ENCODE data around the gene PTCD2. TPM values are rescaled to one million over a fixed set of nuclear protein-coding genes. Genes with fewer than 3 reads are reported as not detected.

PTCD2 gene
- total and polyA plus RNA-seq, 2 of the 8 experiments (the other 6 are each of a cell fraction or from before 2014, with no cell fraction given), result 7.3 to 15.4 TPM

DNA sequence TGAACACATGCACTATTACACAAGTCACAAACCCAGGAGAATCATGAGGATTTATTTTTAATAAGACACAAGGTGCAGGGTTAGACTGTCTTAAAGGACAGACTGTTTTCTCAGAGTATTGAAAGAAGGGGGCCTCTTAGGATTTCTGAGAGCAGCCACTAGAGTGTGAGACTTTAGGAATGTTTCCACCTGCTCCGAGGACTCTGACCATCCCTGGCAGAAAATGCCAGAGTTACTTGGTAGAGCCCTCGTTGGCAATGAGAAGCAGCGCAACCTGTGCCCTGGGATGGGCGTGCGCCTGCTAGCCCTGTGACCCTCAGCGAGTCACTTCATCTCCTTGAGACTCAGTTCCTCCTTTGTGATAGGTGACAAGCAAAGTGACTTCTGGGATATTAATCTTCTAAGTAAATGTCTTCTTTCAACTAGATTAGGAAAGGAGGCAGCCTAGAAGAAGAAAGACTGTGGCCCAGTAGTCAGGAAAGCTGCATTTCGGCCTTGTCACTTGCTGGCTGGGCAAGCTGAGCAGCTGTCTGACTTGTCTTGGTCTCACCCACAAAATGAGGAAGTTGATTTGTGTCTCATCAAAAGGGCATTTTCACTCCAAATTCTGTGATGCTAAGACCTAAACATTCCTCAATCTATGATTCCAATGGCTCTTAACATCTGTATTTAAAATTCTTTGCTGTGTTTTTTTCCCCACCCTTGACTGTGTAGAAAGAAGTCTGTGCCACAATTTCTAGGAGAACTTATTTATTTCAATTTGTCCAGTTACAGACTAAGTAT lies 60.5 kb downstream of the PTCD2 start:
- H2AK5ac ChIP-seq (ENCODE audit: low read depth, low read length), result no peak overlapping the region
- H3K4me1 ChIP-seq (replicated peaks in 1 of 4; ENCODE audit: control insufficient read depth in 3 of 4, insufficient read depth in 4 of 4, low read length in 3 of 4), result no peaks in the 10 kb centered on the region
- no peak overlapping the region for H4K8ac ChIP-seq (ENCODE audit: extremely low read depth, insufficient read depth, low read length)
- H3K4me2 ChIP-seq (ENCODE audit: insufficient read depth in 1 of 2, low read depth in 2 of 2, low read length in 2 of 2), result no peak overlapping the region
- H3K9ac ChIP-seq (replicated peaks in 1 of 4; ENCODE audit: extremely low read depth in 1 of 4, low read depth in 3 of 4, low read length in 3 of 4), result no peak overlapping the region
- no peak overlapping the region for H3K18ac ChIP-seq (ENCODE audit: extremely low read depth, low read length)
- no peak overlapping the region for H2AFZ ChIP-seq (ENCODE audit: low read length)
- no peak overlapping the region for H3K4me3 ChIP-seq (ENCODE audit: extremely low read depth in 1 of 4, insufficient read depth in 2 of 4, low read depth in 3 of 4, low read length in 4 of 4)
- no peak overlapping the region for H4K5ac ChIP-seq (ENCODE audit: insufficient read length, low read depth, low read length)
- H3K23me2 ChIP-seq (ENCODE audit: low read depth, low read length), result no peaks in the 10 kb centered on the region
- H3K4ac ChIP-seq (replicated peaks; ENCODE audit: insufficient read length, low read depth, low read length), result no peak overlapping the region
- H2BK20ac ChIP-seq (ENCODE audit: low read length), result no peak overlapping the region
- H3K27ac ChIP-seq (ENCODE audit: low read depth, low read length), result no peak overlapping the region
- H3K36me3 ChIP-seq (ENCODE audit: control insufficient read depth in 2 of 4, insufficient read depth in 4 of 4, low read length in 3 of 4), result no peaks in the 10 kb centered on the region
- H3K9me3 ChIP-seq (ENCODE audit: insufficient read depth in 2 of 2, low read depth in 1 of 2, low read length in 1 of 2), result no peaks in the 10 kb centered on the region
- H2BK120ac ChIP-seq (replicated peaks; ENCODE audit: low read depth, low read length), result no peak overlapping the region
- CTCF ChIA-PET (ENCODE audit: partially characterized antibody), result interaction anchor here (1.0 to 1.3 kb wide), 3 partner anchors 12 to 24 kb away, joined by 3 to 5 read pairs (median 5); no protein-coding TSS in a partner anchor
- DNase-seq (ENCODE audit: low read depth in 1 of 2, low spot score in 2 of 2) (no peak), FAIRE-seq (no peak)
- H3K56ac ChIP-seq (replicated peaks; ENCODE audit: insufficient read length, low read depth, low read length), result no peak overlapping the region
- no peak overlapping the region for H2BK15ac ChIP-seq (ENCODE audit: low read length)
- POLR2A ChIA-PET (ENCODE audit: partially characterized antibody), result no interaction called here
- H3K79me1 ChIP-seq (ENCODE audit: low read depth, low read length), result no peaks in the 10 kb centered on the region
- H3K14ac ChIP-seq (ENCODE audit: insufficient read length), result no peak overlapping the region
- TF ChIP-seq, protein P1, sequence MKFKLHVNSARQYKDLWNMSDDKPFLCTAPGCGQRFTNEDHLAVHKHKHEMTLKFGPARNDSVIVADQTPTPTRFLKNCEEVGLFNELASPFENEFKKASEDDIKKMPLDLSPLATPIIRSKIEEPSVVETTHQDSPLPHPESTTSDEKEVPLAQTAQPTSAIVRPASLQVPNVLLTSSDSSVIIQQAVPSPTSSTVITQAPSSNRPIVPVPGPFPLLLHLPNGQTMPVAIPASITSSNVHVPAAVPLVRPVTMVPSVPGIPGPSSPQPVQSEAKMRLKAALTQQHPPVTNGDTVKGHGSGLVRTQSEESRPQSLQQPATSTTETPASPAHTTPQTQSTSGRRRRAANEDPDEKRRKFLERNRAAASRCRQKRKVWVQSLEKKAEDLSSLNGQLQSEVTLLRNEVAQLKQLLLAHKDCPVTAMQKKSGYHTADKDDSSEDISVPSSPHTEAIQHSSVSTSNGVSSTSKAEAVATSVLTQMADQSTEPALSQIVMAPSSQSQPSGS (IDR thresholded peaks at IDR 0.05; ENCODE audit: low read length), result no peak
- TF ChIP-seq SIN3A (conservative IDR thresholded peaks at IDR 0.05 in 1 of 2, IDR thresholded peaks at IDR 0.05 in 1 of 2; ENCODE audit: low read depth in 1 of 2, low read length in 2 of 2), result no peak
- no peak for TF ChIP-seq CTBP2 (IDR thresholded peaks at IDR 0.05; ENCODE audit: borderline replicate concordance, insufficient read depth, insufficient read length, low read length)
- TF ChIP-seq CHD2 (IDR thresholded peaks at IDR 0.05; ENCODE audit: low read length), result no peak
- TF ChIP-seq TAF1 (IDR thresholded peaks at IDR 0.05; ENCODE audit: low read depth, low read length), result no peak
- TF ChIP-seq CBX8 (IDR thresholded peaks at IDR 0.05; ENCODE audit: borderline replicate concordance, low read depth, low read length), result no peak
- TF ChIP-seq CHD1 (IDR thresholded peaks at IDR 0.05; ENCODE audit: low read depth, low read length), result no peak
- no peak for TF ChIP-seq SP1 (IDR thresholded peaks at IDR 0.05; ENCODE audit: low read depth, low read length)
- no peak for TF ChIP-seq SRF (IDR thresholded peaks at IDR 0.05; ENCODE audit: low read depth, low read length)
- no peak for TF ChIP-seq EZH2 (IDR thresholded peaks at IDR 0.05; ENCODE audit: low read depth, low read length, severe bottlenecking)
- TF ChIP-seq BRCA1 (IDR thresholded peaks at IDR 0.05; ENCODE audit: low read depth, low read length), result no peak
- H4K20me1 ChIP-seq (replicated peaks in 1 of 2; ENCODE audit: control insufficient read depth in 1 of 2, insufficient read depth in 2 of 2, low read length in 2 of 2), result no peaks in the 10 kb centered on the region
- H2BK5ac ChIP-seq (ENCODE audit: low read depth, low read length), result no peak overlapping the region
- H3K79me2 ChIP-seq (ENCODE audit: control insufficient read depth in 1 of 2, insufficient read depth in 2 of 2, low read length in 2 of 2), result no peaks in the 10 kb centered on the region
- H4K91ac ChIP-seq (replicated peaks; ENCODE audit: insufficient read length, low read length), result no peak overlapping the region
- WGBS, 2 experiments (ENCODE audit: extremely low coverage in 1 of 2, insufficient coverage in 1 of 2, insufficient read length in 1 of 2, insufficient replicate concordance in 2 of 2, low coverage in 1 of 2, low lambda C conversion rate in 2 of 2, missing lambda C conversion rate in 1 of 2), result 91% methylated on average over 5 of the region's 7 CpGs; no CpG with 5 or more reads in 1 of the 2 experiments
- H2BK12ac ChIP-seq (ENCODE audit: low read depth, low read length), result no peak overlapping the region
- H3K27me3 ChIP-seq (replicated peaks in 1 of 4; ENCODE audit: control insufficient read depth in 3 of 4, extremely low read depth in 1 of 4, insufficient read depth in 3 of 4, low read length in 3 of 4), result no peaks in the 10 kb centered on the region
- no peak overlapping the region for H3K23ac ChIP-seq (ENCODE audit: insufficient read length)

Measured in H1 (cell line).